ENCODE results near the gene UPK3BL2. TPM values are rescaled to one million over a fixed set of nuclear protein-coding genes. Genes with fewer than 3 reads are reported as not detected.
"Not testable (repeated sequence)": the region's sequence is repeated elsewhere in the genome, so short reads cannot be mapped to it uniquely, and the experiment has no call there.

Gene UPK3BL2
- total and polyA plus RNA-seq, 2 donors (not counting 3 experiments of a cell fraction or from before 2014, with no cell fraction given) = 18.2 to 29.8 TPM

GRCh38 chr7:102498321-102498720 lies 45.2 kb downstream of the UPK3BL2 start:
- dilution Hi-C loops (cut with MboI; ENCODE audit: extremely low pct_ligation_motif_present, low sequenced_read_pairs); H3K9ac ChIP-seq (replicated peaks; ENCODE audit: extremely low read depth, insufficient read depth, low read length); POLR2A ChIA-PET; CTCF ChIA-PET; H3K27ac ChIP-seq (ENCODE audit: insufficient read depth, low read depth, low read length); intact Hi-C loops (cut with micrococcal nuclease); H3K9me3 ChIP-seq (replicated peaks; ENCODE audit: control insufficient read depth, insufficient read depth, low read length); H3K4me2 ChIP-seq (ENCODE audit: insufficient read depth, low read length); H3K4me1 ChIP-seq (ENCODE audit: control insufficient read depth, extremely low read depth, insufficient read depth, low read length); H2AFZ ChIP-seq (ENCODE audit: low read depth, low read length); H3K36me3 ChIP-seq (ENCODE audit: control insufficient read depth in 2 of 2, extremely low read depth in 1 of 2, insufficient read depth in 2 of 2, low read length in 2 of 2); H3K9me1 ChIP-seq (replicated peaks; ENCODE audit: control insufficient read depth, extremely low read depth, insufficient read depth, low read length); H3K79me2 ChIP-seq (ENCODE audit: control insufficient read depth, insufficient read depth, low read length); FAIRE-seq; BruUV-seq (replicated peaks); H4K20me1 ChIP-seq (replicated peaks; ENCODE audit: control insufficient read depth, extremely low read depth, insufficient read depth, low read length); DNase-seq (ENCODE audit: low read depth, low spot score); H3K27me3 ChIP-seq (ENCODE audit: control insufficient read depth in 2 of 2, insufficient read depth in 2 of 2, low read length in 2 of 2); H3K4me3 ChIP-seq (replicated peaks in 1 of 3; ENCODE audit: insufficient read depth in 1 of 3, low read depth in 1 of 3, low read length in 3 of 3): not testable (repeated sequence)

- H3K9ac ChIP-seq (replicated peaks; ENCODE audit: extremely low read depth, insufficient read depth, low read length); dilution Hi-C loops (cut with MboI; ENCODE audit: extremely low pct_ligation_motif_present, low sequenced_read_pairs); H2AFZ ChIP-seq (ENCODE audit: low read depth, low read length); H4K20me1 ChIP-seq (replicated peaks; ENCODE audit: control insufficient read depth, extremely low read depth, insufficient read depth, low read length); BruUV-seq (replicated peaks); H3K9me1 ChIP-seq (replicated peaks; ENCODE audit: control insufficient read depth, extremely low read depth, insufficient read depth, low read length); H3K4me1 ChIP-seq (ENCODE audit: control insufficient read depth, extremely low read depth, insufficient read depth, low read length); H3K79me2 ChIP-seq (ENCODE audit: control insufficient read depth, insufficient read depth, low read length); H3K4me2 ChIP-seq (ENCODE audit: insufficient read depth, low read length); DNase-seq (ENCODE audit: low read depth, low spot score); H3K9me3 ChIP-seq (replicated peaks; ENCODE audit: control insufficient read depth, insufficient read depth, low read length); POLR2A ChIA-PET; intact Hi-C loops (cut with micrococcal nuclease); FAIRE-seq; H3K27ac ChIP-seq (ENCODE audit: insufficient read depth, low read depth, low read length); H3K36me3 ChIP-seq (ENCODE audit: control insufficient read depth in 2 of 2, extremely low read depth in 1 of 2, insufficient read depth in 2 of 2, low read length in 2 of 2); CTCF ChIA-PET; H3K4me3 ChIP-seq (replicated peaks in 1 of 3; ENCODE audit: insufficient read depth in 1 of 3, low read depth in 1 of 3, low read length in 3 of 3); H3K27me3 ChIP-seq (ENCODE audit: control insufficient read depth in 2 of 2, insufficient read depth in 2 of 2, low read length in 2 of 2): not testable (repeated sequence)
These were observed 46.2 kb downstream of the UPK3BL2 start for GRCh38 chr7:102497308-102497707.

- dilution Hi-C loops (cut with MboI; ENCODE audit: extremely low pct_ligation_motif_present, low sequenced_read_pairs); intact Hi-C loops (cut with micrococcal nuclease); H3K4me3 ChIP-seq (replicated peaks in 1 of 3; ENCODE audit: insufficient read depth in 1 of 3, low read depth in 1 of 3, low read length in 3 of 3); H2AFZ ChIP-seq (ENCODE audit: low read depth, low read length); H3K9ac ChIP-seq (replicated peaks; ENCODE audit: extremely low read depth, insufficient read depth, low read length); POLR2A ChIA-PET; DNase-seq (ENCODE audit: low read depth, low spot score); H4K20me1 ChIP-seq (replicated peaks; ENCODE audit: control insufficient read depth, extremely low read depth, insufficient read depth, low read length); H3K9me3 ChIP-seq (replicated peaks; ENCODE audit: control insufficient read depth, insufficient read depth, low read length); CTCF ChIA-PET; H3K36me3 ChIP-seq (ENCODE audit: control insufficient read depth in 2 of 2, extremely low read depth in 1 of 2, insufficient read depth in 2 of 2, low read length in 2 of 2); BruUV-seq (replicated peaks); H3K27me3 ChIP-seq (ENCODE audit: control insufficient read depth in 2 of 2, insufficient read depth in 2 of 2, low read length in 2 of 2); H3K27ac ChIP-seq (ENCODE audit: insufficient read depth, low read depth, low read length); H3K9me1 ChIP-seq (replicated peaks; ENCODE audit: control insufficient read depth, extremely low read depth, insufficient read depth, low read length); H3K4me1 ChIP-seq (ENCODE audit: control insufficient read depth, extremely low read depth, insufficient read depth, low read length); FAIRE-seq; H3K79me2 ChIP-seq (ENCODE audit: control insufficient read depth, insufficient read depth, low read length); H3K4me2 ChIP-seq (ENCODE audit: insufficient read depth, low read length): not testable (repeated sequence)
These were observed 46.6 kb downstream of the UPK3BL2 start for GRCh38 chr7:102496861-102497260.

GRCh38 chr7:102494473-102495149 lies 48.9 kb downstream of the UPK3BL2 start:
- H3K4me3 ChIP-seq (replicated peaks in 1 of 3; ENCODE audit: insufficient read depth in 1 of 3, low read depth in 1 of 3, low read length in 3 of 3); H3K4me2 ChIP-seq (ENCODE audit: insufficient read depth, low read length); dilution Hi-C loops (cut with MboI; ENCODE audit: extremely low pct_ligation_motif_present, low sequenced_read_pairs); FAIRE-seq; H3K79me2 ChIP-seq (ENCODE audit: control insufficient read depth, insufficient read depth, low read length); H3K27me3 ChIP-seq (ENCODE audit: control insufficient read depth in 2 of 2, insufficient read depth in 2 of 2, low read length in 2 of 2); DNase-seq (ENCODE audit: low read depth, low spot score); H2AFZ ChIP-seq (ENCODE audit: low read depth, low read length); H3K9me1 ChIP-seq (replicated peaks; ENCODE audit: control insufficient read depth, extremely low read depth, insufficient read depth, low read length); H3K4me1 ChIP-seq (ENCODE audit: control insufficient read depth, extremely low read depth, insufficient read depth, low read length); H3K9me3 ChIP-seq (replicated peaks; ENCODE audit: control insufficient read depth, insufficient read depth, low read length); CTCF ChIA-PET; H3K27ac ChIP-seq (ENCODE audit: insufficient read depth, low read depth, low read length); H3K36me3 ChIP-seq (ENCODE audit: control insufficient read depth in 2 of 2, extremely low read depth in 1 of 2, insufficient read depth in 2 of 2, low read length in 2 of 2); H3K9ac ChIP-seq (replicated peaks; ENCODE audit: extremely low read depth, insufficient read depth, low read length); intact Hi-C loops (cut with micrococcal nuclease); POLR2A ChIA-PET; BruUV-seq (replicated peaks); H4K20me1 ChIP-seq (replicated peaks; ENCODE audit: control insufficient read depth, extremely low read depth, insufficient read depth, low read length): not testable (repeated sequence)

All from endothelial cell of umbilical vein (primary cell).